Measurements from ENCODE around the gene TRIM2.

DNA sequence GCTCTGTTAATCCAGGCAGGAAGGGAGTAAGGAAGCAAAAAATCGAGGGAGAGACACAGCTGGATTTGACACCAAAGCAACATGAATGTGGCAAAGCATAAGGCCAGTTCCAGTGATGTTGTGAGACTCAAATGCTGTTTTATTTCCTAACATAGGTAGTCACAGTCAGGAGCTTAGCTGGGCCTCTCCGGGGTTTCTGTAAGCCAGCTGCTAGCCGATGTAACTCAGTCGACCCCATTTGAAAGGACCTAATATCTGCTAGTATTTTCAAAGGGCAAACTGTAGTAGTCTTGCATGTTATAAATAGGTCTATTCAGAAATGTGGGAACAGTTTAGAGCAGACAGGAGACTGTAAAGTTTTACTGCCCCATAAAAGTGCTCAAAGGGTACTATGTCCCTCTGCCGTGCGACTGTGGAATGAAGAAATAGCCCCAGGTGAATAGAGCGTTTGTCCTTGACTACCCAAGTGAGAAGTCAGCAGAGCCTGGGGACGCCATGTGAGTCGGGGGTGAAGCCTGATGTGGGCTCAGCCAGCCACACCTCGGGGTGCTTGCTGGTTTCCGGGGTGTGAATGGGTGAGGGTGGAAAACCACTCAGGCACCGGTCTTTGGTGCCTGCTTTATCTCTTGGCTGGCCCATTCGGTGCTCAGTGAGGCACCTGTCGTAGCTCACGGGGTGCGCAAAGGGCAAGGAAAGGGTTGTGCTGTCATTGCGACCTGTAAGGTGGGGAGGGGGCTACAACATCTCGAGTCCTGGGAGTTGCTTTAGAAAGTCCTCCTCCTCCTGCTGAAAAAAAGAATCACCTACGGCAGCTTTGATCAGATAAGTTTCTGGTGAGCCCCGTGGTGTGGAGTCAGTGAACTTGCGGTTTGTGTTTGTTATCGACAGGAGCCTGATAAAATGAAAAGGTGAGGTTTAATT, 745 bp downstream of the TRIM2 start:
- TF ChIP-seq YY1 (IDR thresholded peaks at IDR 0.05; ENCODE audit: extremely low read depth, insufficient replicate concordance, low read depth, low read length) = no peak
- TF ChIP-seq, protein P1, sequence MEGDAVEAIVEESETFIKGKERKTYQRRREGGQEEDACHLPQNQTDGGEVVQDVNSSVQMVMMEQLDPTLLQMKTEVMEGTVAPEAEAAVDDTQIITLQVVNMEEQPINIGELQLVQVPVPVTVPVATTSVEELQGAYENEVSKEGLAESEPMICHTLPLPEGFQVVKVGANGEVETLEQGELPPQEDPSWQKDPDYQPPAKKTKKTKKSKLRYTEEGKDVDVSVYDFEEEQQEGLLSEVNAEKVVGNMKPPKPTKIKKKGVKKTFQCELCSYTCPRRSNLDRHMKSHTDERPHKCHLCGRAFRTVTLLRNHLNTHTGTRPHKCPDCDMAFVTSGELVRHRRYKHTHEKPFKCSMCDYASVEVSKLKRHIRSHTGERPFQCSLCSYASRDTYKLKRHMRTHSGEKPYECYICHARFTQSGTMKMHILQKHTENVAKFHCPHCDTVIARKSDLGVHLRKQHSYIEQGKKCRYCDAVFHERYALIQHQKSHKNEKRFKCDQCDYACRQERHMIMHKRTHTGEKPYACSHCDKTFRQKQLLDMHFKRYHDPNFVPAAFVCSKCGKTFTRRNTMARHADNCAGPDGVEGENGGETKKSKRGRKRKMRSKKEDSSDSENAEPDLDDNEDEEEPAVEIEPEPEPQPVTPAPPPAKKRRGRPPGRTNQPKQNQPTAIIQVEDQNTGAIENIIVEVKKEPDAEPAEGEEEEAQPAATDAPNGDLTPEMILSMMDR (IDR thresholded peaks at IDR 0.05 in 2 of 3, conservative IDR thresholded peaks at IDR 0.05 in 1 of 3; ENCODE audit: borderline replicate concordance in 1 of 3, insufficient read depth in 1 of 3, low read depth in 2 of 3, low read length in 2 of 3) = 0 out of 6 replicates have a peak, but pooled peaks of 1 of the 3 experiments have one; percentile 12

Measured in HCT116 (cell line).